GM10248 (cell line): ENCODE results near the gene TMEM270.
"Not testable (repeated sequence)": the region's sequence is repeated elsewhere in the genome, so short reads cannot be mapped to it uniquely, and the experiment has no call there.

Experiments used
- CTCF ChIA-PET: fragments of 300-600 bp; sonication (Branson Sonifier 250); formaldehyde crosslinking; extraction: SDS; loops from one replicate; lab custom pipeline; 2021; ENCODE audit warnings: antibody characterized with exemption; lab: Yijun Ruan, JAX
- POLR2A ChIA-PET: fragments of 350-650 bp; sonication (Branson Sonifier 250); formaldehyde crosslinking; extraction: SDS; loops from one replicate; lab custom pipeline; 2020; ENCODE audit warnings: antibody characterized with exemption; lab: Yijun Ruan, JAX
- DNase-seq: peaks from one replicate; pipeline ENCODE4 v3.0.0; 2012; ENCODE audit errors: extremely low spot score
- CTCF ChIP-seq: IDR thresholded peaks from 2 replicates; pipeline ENCODE4 v1.5.1; 2012; ENCODE audit warnings: mild to moderate bottlenecking, low read depth; ENCODE audit errors: extremely low read depth, missing control alignments, control extremely low read depth

Gene TMEM270

DNA sequence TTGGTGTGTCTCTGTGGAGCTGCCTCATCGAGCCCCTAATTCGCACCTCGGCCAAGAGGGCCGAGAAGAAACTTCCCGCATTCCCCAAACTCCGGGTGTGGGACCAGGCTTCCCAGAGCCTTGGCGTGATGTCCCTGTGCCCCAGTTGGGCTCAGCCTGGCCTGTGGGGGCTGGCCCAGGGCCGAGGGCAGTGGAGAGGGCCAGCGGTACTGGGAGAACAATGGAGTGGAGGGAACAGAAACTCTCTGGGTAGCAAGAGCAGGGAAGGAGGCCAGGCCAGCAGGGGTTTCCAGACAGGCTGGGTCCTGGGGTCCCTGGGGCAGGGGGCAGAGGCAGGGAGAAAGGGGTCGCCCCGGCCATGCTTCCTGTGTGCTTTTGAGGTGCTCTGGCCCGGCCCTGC is 16.0 kb downstream of the TMEM270 start:
- no peak for DNase-seq
- CTCF ChIA-PET: no interaction called here
- POLR2A ChIA-PET: no interaction called here
- TF ChIP-seq CTCF: no peak

GRCh38 chr7:73879977-73880681 is 19.2 kb downstream of the TMEM270 start:
- ChIA-PET CTCF (no interaction called here), POLR2A (no interaction called here)
- TF ChIP-seq CTCF: no peak
- DNase-seq: no peak

DNA sequence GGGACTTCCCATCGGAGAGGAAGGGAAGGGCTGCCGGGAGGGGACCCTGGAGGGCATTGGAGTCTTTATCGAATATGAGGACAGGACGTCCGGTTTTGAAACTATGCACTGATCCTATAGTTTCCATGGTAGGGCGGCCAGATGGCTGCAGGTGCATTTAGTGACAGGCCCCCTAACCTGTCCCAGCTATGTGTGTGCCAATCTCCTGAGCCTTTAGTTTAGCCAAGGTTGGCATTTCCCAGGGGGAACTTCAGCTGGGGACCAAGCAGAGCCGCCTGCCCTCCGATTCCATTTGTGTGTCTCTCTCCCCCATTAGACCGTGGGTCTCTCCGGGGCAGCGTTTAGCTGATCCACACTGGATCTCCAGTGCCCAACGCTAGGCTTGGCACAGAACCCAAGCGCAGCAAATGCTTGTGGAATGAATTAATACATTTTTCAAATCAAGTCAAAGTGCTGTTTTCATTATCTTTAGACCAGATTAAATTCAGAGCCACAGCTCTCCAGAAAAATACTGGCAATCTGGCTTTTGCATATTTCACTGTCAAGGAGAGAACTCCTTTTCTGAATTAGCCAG is 19.9 kb downstream of the TMEM270 start:
- CTCF ChIA-PET: no interaction called here
- TF ChIP-seq CTCF: no peak
- POLR2A ChIA-PET: no interaction called here
- DNase-seq: no peak

- ChIA-PET POLR2A (no interaction called here), CTCF (no interaction called here)
- no peak for DNase-seq
- TF ChIP-seq CTCF: no peak
These were observed 20.5 kb downstream of the TMEM270 start for GRCh38 chr7:73881352-73882046.

GRCh38 chr7:73882047-73882402 is 21.1 kb downstream of the TMEM270 start:
- ChIA-PET CTCF (no interaction called here), POLR2A (no interaction called here)
- no peak for TF ChIP-seq CTCF
- DNase-seq: no peak

GRCh38 chr7:73884867-73885422 is 24.0 kb downstream of the TMEM270 start:
- POLR2A ChIA-PET, DNase-seq: not testable (repeated sequence)
- CTCF ChIA-PET: interaction anchor here (1.5 kb wide), 1 partner anchor 12 kb away, joined by 3 read pairs; no protein-coding TSS in a partner anchor
